Measurements from ENCODE around the gene NTSR1.

NTSR1 gene

GRCh38 chr20:62702013-62702300 lies 6.7 kb upstream of the NTSR1 start:
- no peak overlapping the region for H3K4me3 ChIP-seq (ENCODE audit: low read length)
- DNase-seq (ENCODE audit: low read depth): no peak
- TF ChIP-seq, protein P1, sequence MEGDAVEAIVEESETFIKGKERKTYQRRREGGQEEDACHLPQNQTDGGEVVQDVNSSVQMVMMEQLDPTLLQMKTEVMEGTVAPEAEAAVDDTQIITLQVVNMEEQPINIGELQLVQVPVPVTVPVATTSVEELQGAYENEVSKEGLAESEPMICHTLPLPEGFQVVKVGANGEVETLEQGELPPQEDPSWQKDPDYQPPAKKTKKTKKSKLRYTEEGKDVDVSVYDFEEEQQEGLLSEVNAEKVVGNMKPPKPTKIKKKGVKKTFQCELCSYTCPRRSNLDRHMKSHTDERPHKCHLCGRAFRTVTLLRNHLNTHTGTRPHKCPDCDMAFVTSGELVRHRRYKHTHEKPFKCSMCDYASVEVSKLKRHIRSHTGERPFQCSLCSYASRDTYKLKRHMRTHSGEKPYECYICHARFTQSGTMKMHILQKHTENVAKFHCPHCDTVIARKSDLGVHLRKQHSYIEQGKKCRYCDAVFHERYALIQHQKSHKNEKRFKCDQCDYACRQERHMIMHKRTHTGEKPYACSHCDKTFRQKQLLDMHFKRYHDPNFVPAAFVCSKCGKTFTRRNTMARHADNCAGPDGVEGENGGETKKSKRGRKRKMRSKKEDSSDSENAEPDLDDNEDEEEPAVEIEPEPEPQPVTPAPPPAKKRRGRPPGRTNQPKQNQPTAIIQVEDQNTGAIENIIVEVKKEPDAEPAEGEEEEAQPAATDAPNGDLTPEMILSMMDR (IDR thresholded peaks at IDR 0.05; ENCODE audit: insufficient read depth, low read depth, low read length, missing control alignments): no peak

GRCh38 chr20:62702895-62703852 lies 5.5 kb upstream of the NTSR1 start:
- no peak overlapping the region for H3K4me3 ChIP-seq (ENCODE audit: low read length)
- DNase-seq (ENCODE audit: low read depth): peak; percentile 95
- TF ChIP-seq, protein P1 (IDR thresholded peaks at IDR 0.05; ENCODE audit: insufficient read depth, low read depth, low read length, missing control alignments): peak; percentile 46

- DNase-seq (ENCODE audit: low read depth): peak; percentile 18
- no peak overlapping the region for H3K4me3 ChIP-seq (ENCODE audit: low read length)
- TF ChIP-seq, protein P1 (IDR thresholded peaks at IDR 0.05; ENCODE audit: insufficient read depth, low read depth, low read length, missing control alignments): no peak
Measured at GRCh38 chr20:62703853-62704228, 4.8 kb upstream of the NTSR1 start.

DNA sequence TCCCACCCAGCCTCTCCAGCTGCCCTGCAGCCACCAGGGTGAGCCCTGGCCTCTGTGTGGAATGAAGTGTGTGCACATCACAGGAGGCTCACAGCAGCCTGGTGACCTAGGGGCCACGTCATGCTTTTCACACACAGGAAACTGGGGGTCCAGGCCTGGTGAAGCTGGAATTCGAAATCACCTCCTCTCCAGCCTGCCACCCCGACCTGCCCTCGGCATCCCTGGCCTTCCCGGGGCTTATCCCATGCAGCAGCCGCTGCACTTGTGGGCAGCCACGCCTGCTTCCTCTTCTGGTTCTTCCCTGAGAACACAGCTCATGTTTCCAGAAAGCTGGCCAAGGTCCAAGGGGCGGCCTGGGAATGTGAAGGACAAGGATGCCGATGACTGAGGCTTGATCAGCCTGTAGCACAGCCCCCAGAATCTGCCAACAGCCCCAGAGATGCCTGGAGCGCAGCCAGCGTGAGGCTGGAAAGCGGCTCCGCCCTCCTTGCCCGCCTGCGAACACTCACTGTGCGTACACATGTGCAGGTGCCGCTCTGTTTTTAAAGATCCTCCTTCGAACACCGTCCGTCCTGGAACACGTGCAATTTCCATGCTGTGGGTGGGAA lies 4.2 kb upstream of the NTSR1 start:
- peak; percentile 98 for DNase-seq (ENCODE audit: low read depth)
- TF ChIP-seq, protein P1 (IDR thresholded peaks at IDR 0.05; ENCODE audit: insufficient read depth, low read depth, low read length, missing control alignments): no peak

DNA sequence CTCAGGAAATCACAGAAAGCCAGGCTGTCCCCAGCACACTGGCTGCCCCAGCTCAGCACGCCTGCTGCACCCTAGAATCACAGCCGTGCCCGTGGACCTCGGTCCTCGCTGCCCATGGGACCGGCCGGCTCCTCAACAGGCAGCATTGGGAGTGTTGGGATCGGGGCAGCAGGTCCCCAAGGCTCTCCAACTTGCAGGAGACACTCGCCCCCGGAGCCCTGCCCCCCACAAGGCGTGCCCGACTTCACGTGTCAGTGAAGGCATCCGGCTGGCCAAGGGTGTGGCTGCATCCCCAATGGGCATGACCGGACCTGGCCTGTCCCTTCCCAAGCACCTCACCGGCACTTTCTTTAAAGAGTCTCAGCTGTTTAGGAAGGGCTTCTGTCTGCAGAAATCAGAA lies 3.0 kb upstream of the NTSR1 start:
- no peak overlapping the region for H3K4me3 ChIP-seq (ENCODE audit: low read length)
- peak; percentile 21 for DNase-seq (ENCODE audit: low read depth)
- TF ChIP-seq, protein P1 (IDR thresholded peaks at IDR 0.05; ENCODE audit: insufficient read depth, low read depth, low read length, missing control alignments): no peak

More for the DNA sequence above, 4.2 kb upstream of the NTSR1 start:
- no peak overlapping the region for H3K4me3 ChIP-seq (ENCODE audit: low read length)

- DNase-seq (ENCODE audit: low read depth): no peak
- no peak overlapping the region for H3K4me3 ChIP-seq (ENCODE audit: low read length)
- TF ChIP-seq, protein P1 (IDR thresholded peaks at IDR 0.05; ENCODE audit: insufficient read depth, low read depth, low read length, missing control alignments): no peak
Measured at GRCh38 chr20:62706344-62706743, 2.3 kb upstream of the NTSR1 start.
